ENCODE data around the gene PSMA2. TPM values are rescaled to one million over a fixed set of nuclear protein-coding genes. Genes with fewer than 3 reads are reported as not detected.

PSMA2 gene
- total and polyA plus RNA-seq, 8 donors = 65.8 to 159 (median 137) TPM

DNA sequence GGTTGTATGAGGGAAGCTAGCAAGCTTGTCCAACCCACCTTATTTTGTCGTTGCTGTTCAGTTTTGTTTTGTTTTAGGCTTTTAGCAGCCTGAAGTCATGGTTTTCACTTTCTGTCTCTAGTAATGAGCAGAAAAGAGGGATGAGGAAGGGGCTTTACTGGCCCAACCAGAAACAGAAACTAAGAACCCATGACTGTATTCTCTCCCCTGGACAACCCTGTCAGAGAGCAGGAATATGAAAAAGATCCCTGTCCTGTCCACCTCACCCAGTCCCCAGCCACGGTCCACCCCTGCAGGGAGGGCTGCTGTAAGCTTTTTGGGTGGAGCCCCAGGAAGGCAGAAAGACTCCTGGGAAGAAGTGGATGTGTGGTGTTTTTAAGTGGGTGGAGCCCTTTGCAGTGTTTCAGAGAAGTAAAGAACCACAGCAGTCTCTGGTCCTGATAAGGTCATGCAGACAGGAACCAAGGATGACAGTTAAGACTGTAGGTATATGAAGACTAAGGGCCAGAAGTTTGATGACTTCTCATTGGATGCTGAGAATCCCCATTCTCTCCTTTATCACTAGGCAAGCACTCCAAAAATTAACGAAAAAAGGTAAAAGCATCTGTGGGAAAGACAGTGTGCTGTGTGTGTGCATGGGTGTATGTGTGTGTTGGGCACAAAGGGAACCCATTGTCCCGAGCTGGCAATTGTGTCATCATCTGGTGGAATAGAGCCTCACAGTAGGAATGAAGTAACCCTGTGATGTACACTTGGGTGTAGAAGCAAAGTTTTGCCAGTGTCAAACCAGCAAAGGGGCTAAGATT lies 14.1 kb upstream of the PSMA2 start:
- H3K36me3 ChIP-seq = no peaks in the 10 kb centered on the region
- peak in 1 of 4 donors; percentile 68 for DNase-seq
- no peak overlapping the region for H3K27ac ChIP-seq
- intact Hi-C loops (cut with DNase I) = loop anchor here in 1 of 2 donors (5.0 kb wide), 1 partner anchor 316 kb away; no protein-coding TSS in a partner anchor
- no peaks in the 10 kb centered on the region for H3K27me3 ChIP-seq
- peak; percentile 19 for ATAC-seq
- TF ChIP-seq, protein P1, sequence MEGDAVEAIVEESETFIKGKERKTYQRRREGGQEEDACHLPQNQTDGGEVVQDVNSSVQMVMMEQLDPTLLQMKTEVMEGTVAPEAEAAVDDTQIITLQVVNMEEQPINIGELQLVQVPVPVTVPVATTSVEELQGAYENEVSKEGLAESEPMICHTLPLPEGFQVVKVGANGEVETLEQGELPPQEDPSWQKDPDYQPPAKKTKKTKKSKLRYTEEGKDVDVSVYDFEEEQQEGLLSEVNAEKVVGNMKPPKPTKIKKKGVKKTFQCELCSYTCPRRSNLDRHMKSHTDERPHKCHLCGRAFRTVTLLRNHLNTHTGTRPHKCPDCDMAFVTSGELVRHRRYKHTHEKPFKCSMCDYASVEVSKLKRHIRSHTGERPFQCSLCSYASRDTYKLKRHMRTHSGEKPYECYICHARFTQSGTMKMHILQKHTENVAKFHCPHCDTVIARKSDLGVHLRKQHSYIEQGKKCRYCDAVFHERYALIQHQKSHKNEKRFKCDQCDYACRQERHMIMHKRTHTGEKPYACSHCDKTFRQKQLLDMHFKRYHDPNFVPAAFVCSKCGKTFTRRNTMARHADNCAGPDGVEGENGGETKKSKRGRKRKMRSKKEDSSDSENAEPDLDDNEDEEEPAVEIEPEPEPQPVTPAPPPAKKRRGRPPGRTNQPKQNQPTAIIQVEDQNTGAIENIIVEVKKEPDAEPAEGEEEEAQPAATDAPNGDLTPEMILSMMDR (IDR thresholded peaks at IDR 0.05) = no peak
- no peaks in the 10 kb centered on the region for H3K9me3 ChIP-seq
- no peak overlapping the region for H3K4me3 ChIP-seq
- H3K4me1 ChIP-seq = no peaks in the 10 kb centered on the region

DNA sequence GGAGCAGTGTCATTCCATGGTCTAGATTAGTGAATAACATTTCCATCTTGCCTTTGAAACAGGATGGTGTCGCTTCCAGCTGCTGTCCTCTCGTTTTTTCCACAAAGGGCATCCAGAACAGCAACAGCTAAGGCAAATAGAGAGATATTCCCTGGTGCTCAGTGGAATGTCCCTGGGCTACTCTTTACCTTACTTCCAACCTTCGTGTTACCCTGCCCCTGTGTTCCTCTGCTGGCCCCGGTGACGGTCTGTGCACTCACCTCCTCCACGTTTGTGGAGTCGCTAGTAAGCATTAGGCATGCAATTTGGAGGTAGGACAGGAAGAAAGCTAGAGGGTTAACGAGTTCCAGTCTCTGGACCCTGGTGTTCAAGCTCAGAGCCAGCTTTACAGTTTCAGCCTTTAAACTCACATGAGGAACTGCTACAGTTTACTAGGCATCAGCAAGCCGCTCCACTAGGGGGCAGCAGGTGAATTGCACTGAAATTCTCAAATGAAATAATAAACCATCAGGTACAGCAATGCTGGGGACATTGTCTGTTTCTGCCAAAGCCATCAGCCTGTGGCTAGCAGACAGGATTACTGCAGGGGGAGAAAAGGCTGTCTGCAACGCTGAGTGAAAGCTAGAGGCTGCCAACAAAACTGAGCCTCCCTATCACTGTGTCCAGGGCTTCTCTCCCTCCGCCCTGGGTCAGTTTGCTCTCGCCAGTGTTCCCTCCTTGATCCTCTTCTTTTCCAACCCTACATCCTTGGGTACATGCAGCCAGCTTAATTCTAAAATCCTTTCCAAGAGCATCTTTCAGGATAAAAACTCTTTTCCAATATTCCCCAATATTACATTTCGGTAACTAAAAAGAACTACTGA lies 9.2 kb upstream of the PSMA2 start:
- intact Hi-C loops (cut with DNase I) = no loop called here

DNA sequence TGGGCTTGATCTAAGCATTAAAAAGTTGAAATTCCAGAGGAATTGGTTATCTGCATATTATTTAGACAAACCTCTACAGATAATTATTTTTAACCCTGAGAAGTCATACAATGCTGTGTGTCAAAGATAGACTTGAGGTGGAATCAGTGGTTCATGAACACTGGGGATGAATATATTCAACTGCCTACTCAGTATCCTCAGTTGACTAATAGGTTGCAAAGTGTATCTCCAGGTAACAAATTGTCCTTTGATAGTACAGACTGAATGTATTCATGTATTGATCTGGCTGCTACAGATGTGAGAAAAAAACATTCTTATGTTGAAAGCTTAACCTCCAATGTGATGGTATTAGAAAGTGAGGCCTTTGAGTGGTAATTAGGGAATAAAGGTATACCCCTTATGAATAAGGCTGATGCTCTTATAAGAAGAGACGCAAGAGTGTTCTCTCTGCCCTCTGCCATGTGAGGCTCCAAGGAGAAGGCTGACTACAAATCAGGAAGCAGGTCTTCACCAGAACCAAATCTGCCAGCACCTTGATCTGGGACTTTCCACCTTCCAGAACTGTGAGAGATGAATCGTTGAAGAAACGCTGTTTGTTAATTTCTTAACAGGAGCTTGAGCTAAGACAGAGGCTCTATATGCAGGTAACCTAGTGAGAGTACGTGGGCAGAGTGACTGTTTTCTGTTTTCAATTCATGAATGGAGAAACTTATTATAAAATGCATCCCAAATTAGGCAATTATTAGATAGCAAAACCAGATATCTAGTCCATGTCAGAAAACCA lies 7.7 kb upstream of the PSMA2 start:
- Histone ChIP-seq H3K4me1 (peaks cover 0 to 3% of the 10 kb centered on the region in 2 donors), H3K9me3 (no peaks in the 10 kb centered on the region), H3K36me3 (peaks cover 0 to 51% of the 10 kb centered on the region in 2 donors), H3K27me3 (no peaks in the 10 kb centered on the region), H3K27ac (no peak overlapping the region), H3K4me3 (no peak overlapping the region)
- TF ChIP-seq, protein P1 (IDR thresholded peaks at IDR 0.05) = no peak
- DNase-seq = no peak
- intact Hi-C loops (cut with DNase I) = no loop called here
- ATAC-seq = no peak

More for the DNA sequence above, 9.2 kb upstream of the PSMA2 start:
- no peaks in the 10 kb centered on the region for H3K27me3 ChIP-seq
- TF ChIP-seq, protein P1 (IDR thresholded peaks at IDR 0.05) = peak; percentile 78 to 85
- no peak overlapping the region for H3K4me3 ChIP-seq
- H3K36me3 ChIP-seq = peaks cover 0 to 36% of the 10 kb centered on the region in 2 donors
- peak in 3 of 4 donors; percentile 56 to 81 (median 58) for DNase-seq
- H3K27ac ChIP-seq = no peak overlapping the region
- peak; percentile 89 for ATAC-seq
- no peaks in the 10 kb centered on the region for H3K9me3 ChIP-seq
- H3K4me1 ChIP-seq = no peaks in the 10 kb centered on the region

DNA sequence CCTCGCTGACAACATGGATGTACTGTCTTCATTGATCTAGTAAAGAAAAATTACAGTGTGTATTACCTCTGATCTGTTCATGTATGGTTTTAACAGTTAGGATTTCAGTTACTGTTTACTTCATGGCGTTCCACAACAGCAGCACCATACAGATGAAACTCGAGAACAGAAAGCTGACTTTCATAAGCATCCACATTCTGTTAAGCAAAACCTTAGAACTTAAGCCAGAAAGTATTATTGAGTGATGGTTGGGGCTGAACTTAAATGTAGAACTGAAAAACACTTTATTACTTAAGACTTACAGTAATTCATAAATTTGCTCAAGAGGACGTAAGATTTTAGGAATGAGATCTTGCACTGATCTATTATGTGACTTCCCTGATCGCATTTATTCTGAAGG lies 3.9 kb upstream of the PSMA2 start:
- TF ChIP-seq, protein P1 (IDR thresholded peaks at IDR 0.05) = no peak
- peaks cover 0 to 51% of the 10 kb centered on the region in 2 donors for H3K36me3 ChIP-seq
- ATAC-seq = no peak
- no peaks in the 10 kb centered on the region for H3K9me3 ChIP-seq
- peaks cover 3 to 19% of the 10 kb centered on the region in 2 donors for H3K4me1 ChIP-seq
- no peak overlapping the region for H3K27ac ChIP-seq
- intact Hi-C loops (cut with DNase I) = no loop called here
- no peak overlapping the region for H3K4me3 ChIP-seq
- no peak for DNase-seq
- H3K27me3 ChIP-seq = no peaks in the 10 kb centered on the region
